HepG2 (cell line): ENCODE data around the gene KRT84. TPM values are rescaled to one million over a fixed set of nuclear protein-coding genes. Genes with fewer than 3 reads are reported as not detected.
A peak's percentile ranks its signal among the peaks of the same experiment; 100 is the strongest.

Experiments
- ATAC-seq: fragments of 200-7000 bp; cut with Tn5 transposase; 3 replicates; pipeline ENCODE4 v1.9.1; 2020; ENCODE audit warnings: mild to moderate bottlenecking, moderate library complexity
- BruUV-seq: library from RNA; stranded (reverse); fragments of 400-500 nt; replicated peaks from 2 replicates; lab custom pipeline; 2021; lab: Mats Ljungman, UMichigan
- CTCF ChIA-PET: fragments of 300-600 bp; formaldehyde crosslinking; extraction: SDS; loops from one replicate; lab custom pipeline; 2021; ENCODE audit warnings: low total read pairs, inconsistent platforms, low intra/inter-chr PET ratio; lab: Yijun Ruan, JAX
- POLR2A ChIA-PET: fragments of 350-600 bp; sonication (Branson Sonifier 250); formaldehyde crosslinking; loops from one replicate; lab custom pipeline; 2020; ENCODE audit warnings: antibody characterized with exemption, inconsistent platforms; lab: Yijun Ruan, JAX
- DNase-seq: peaks from one replicate; pipeline ENCODE4 v3.0.0-alpha.2; 2015; ENCODE audit warnings: low spot score
- FAIRE-seq: peaks from 3 replicates; lab custom pipeline; 2011; peaks lifted over from hg19 to GRCh38; lab: Jason Lieb, UNC
- H2AFZ ChIP-seq: one replicate; pipeline ENCODE4 v1.6.1; 2011; ENCODE audit warnings: low read length, inconsistent platforms
- H3K27ac ChIP-seq: fragments of 300-600 bp; 3 replicates; pipeline ENCODE4 v1.8.0; 2011; ENCODE audit warnings: mixed run types, mild to moderate bottlenecking, mixed read lengths, low read length, inconsistent platforms; ENCODE audit not compliant: insufficient read depth; ENCODE audit errors: extremely low read length
- H3K27me3 ChIP-seq, 2 experiments: fragments of 200-600 bp in 1 of 2; 2 replicates in 1 of 2; 3 replicates in 1 of 2; pipeline versions ENCODE4 v1.6.0 to v1.8.0; 2011; ENCODE audit warnings: low read length in 2 of 2, mild to moderate bottlenecking in 2 of 2, moderate library complexity in 2 of 2, inconsistent platforms in 1 of 2; ENCODE audit not compliant: insufficient read depth in 2 of 2, control insufficient read depth in 1 of 2
- H3K36me3 ChIP-seq, 2 experiments: fragments of 200-600 bp in 1 of 2; replicated peaks in 1 of 2; 2 replicates in 1 of 2; 3 replicates in 1 of 2; pipeline versions ENCODE4 v1.5.1 to v1.8.0; 2011; ENCODE audit warnings: low read length in 2 of 2, inconsistent platforms in 1 of 2; ENCODE audit not compliant: insufficient read depth in 2 of 2, control insufficient read depth in 1 of 2
- H3K4me1 ChIP-seq: 2 replicates; pipeline ENCODE4 v1.5.1; 2012; ENCODE audit warnings: low read length, inconsistent platforms; ENCODE audit not compliant: insufficient read depth
- H3K4me2 ChIP-seq: 2 replicates; pipeline ENCODE4 v1.6.0; 2011; ENCODE audit warnings: low read depth, low read length, inconsistent platforms
- H3K4me3 ChIP-seq, 3 experiments: fragments of 200-600 bp in 1 of 3; sonication (generic), shearing (Covaris generic) in 1 of 3; replicated peaks in 1 of 3; 2 replicates each; pipeline ENCODE4 v1.5.1; 2011 to 2016; ENCODE audit warnings: low read length in 3 of 3, inconsistent platforms in 2 of 3, low read depth in 2 of 3, mild to moderate bottlenecking in 2 of 3, control low read depth in 1 of 3, mixed read lengths in 1 of 3; ENCODE audit not compliant: insufficient read depth in 1 of 3
- H3K79me2 ChIP-seq: one replicate; pipeline ENCODE4 v1.6.1; 2011; ENCODE audit warnings: low read length, inconsistent platforms; ENCODE audit not compliant: insufficient read depth
- H3K9ac ChIP-seq: 2 replicates; pipeline ENCODE4 v1.6.0; 2011; ENCODE audit warnings: mild to moderate bottlenecking, low read depth, low read length, inconsistent platforms; ENCODE audit not compliant: insufficient read depth
- H3K9me3 ChIP-seq: 2 replicates; pipeline ENCODE4 v1.5.1; 2012; ENCODE audit warnings: mild to moderate bottlenecking, low read length
- H4K20me1 ChIP-seq: 2 replicates; pipeline ENCODE4 v1.6.0; 2011; ENCODE audit warnings: inconsistent platforms, mild to moderate bottlenecking, low read length, moderate library complexity; ENCODE audit not compliant: insufficient read depth
- ATF7 ChIP-seq, 2 experiments: fragments of 450-650 bp in 1 of 2; sonication (generic) in 1 of 2; formaldehyde crosslinking in 1 of 2; IDR thresholded peaks; 2 replicates each; pipeline versions ENCODE4 v1.4.0 to v1.6.1; 2016 to 2020; ENCODE audit warnings: antibody characterized with exemption in 1 of 2, mild to moderate bottlenecking in 1 of 2, missing genetic modification reagents in 1 of 2
- DR1 ChIP-seq: sonication (generic); formaldehyde crosslinking; IDR thresholded peaks from 2 replicates; pipeline ENCODE4 v1.8.0; 2021; ENCODE audit warnings: mild to moderate bottlenecking, missing genetic modification reagents, inconsistent platforms
- HDAC2 ChIP-seq: sonication (generic); formaldehyde crosslinking; IDR thresholded peaks from 2 replicates; pipeline ENCODE4 v1.4.0; 2020; ENCODE audit warnings: missing genetic modification reagents
- HES4 ChIP-seq: sonication (generic); formaldehyde crosslinking; IDR thresholded peaks from 2 replicates; pipeline ENCODE4 v1.9.0; 2021; ENCODE audit warnings: mild to moderate bottlenecking, missing genetic modification reagents, borderline replicate concordance
- MAFF ChIP-seq: IDR thresholded peaks from 2 replicates; pipeline ENCODE4 v1.6.1; 2011; ENCODE audit warnings: low read depth, low read length, improper control_type of control experiment
- MAFK ChIP-seq, 2 experiments: IDR thresholded peaks in 1 of 2; conservative IDR thresholded peaks in 1 of 2; 2 replicates each; pipeline ENCODE4 v1.6.1; 2011; ENCODE audit warnings: improper control_type of control experiment in 2 of 2, low read length in 2 of 2
- PLRG1 ChIP-seq: fragments of 450-650 bp; conservative IDR thresholded peaks from 2 replicates; pipeline ENCODE4 v1.6.1; 2016
- SCMH1 ChIP-seq: sonication (generic); formaldehyde crosslinking; IDR thresholded peaks from 2 replicates; pipeline ENCODE4 v1.9.0; 2021; ENCODE audit warnings: missing genetic modification reagents, mild to moderate bottlenecking, borderline replicate concordance
- ZNF30 ChIP-seq: sonication (generic); formaldehyde crosslinking; IDR thresholded peaks from 2 replicates; pipeline ENCODE4 v1.5.0; 2020; ENCODE audit warnings: mild to moderate bottlenecking, missing genetic modification reagents
- WGBS: methylation state at CpG from one replicate; pipeline ENCODE4 v1.1.6; 2017; ENCODE audit warnings: low lambda C conversion rate; 5-methylcytosine and 5-hydroxymethylcytosine counted together
- in situ Hi-C: cut with HindIII; loops from 2 replicates; pipeline ENCODE4 v1.10.0; 2017; ENCODE audit warnings: low pct_unique_long_range_greater_than_20kb; ENCODE audit not compliant: extremely low pct_ligation_motif_present
- intact Hi-C: fragments of 100-400 bp; cut with micrococcal nuclease; formaldehyde crosslinking; loops from one replicate; pipeline ENCODE4 v1.10.0; 2022; ENCODE audit not compliant: unreplicated experiment
- polyA plus RNA-seq, 8 experiments: library from polyadenylated mRNA; depleted of rRNA in 3 of 8; stranded (reverse) in 7 of 8; unstranded in 1 of 8; fragments of >200 nt; fragmentation: Illumina TruSeq in 4 of 8; extraction: Trizol in 4 of 8; gene quantifications; 2 replicates each; pipeline versions ENCODE4 v1.2.1 to v1.2.3, GENCODE V29; 2011 to 2016; ENCODE audit warnings: low read depth in 4 of 8, missing spikeins in 1 of 8, mixed read lengths in 1 of 8; ENCODE audit not compliant: insufficient read depth in 1 of 8
- total RNA-seq, 5 experiments: library from RNA; depleted of rRNA; stranded (reverse); fragments of >200 nt; fragmentation: Illumina TruSeq; extraction: Trizol; gene quantifications; 2 replicates each; pipeline ENCODE4 v1.2.3, GENCODE V29; 2016; ENCODE audit warnings: low read depth in 1 of 5

The KRT84 gene
- total and polyA plus RNA-seq, 2 of the 13 experiments (the other 11 are each of a cell fraction or from before 2014, with no cell fraction given), result not detected

- H3K79me2 ChIP-seq, result no peaks in the 10 kb centered on the region
- H3K4me3 ChIP-seq, result no peak overlapping the region
- CTCF ChIA-PET, result no interaction called here
- no peak for DNase-seq
- H4K20me1 ChIP-seq, result no peaks in the 10 kb centered on the region
- TF ChIP-seq PLRG1 (no peak), DR1 (no peak), ZNF30 (CRISPR knock-in tag) (no peak), HDAC2 (CRISPR knock-in tag) (no peak), SCMH1 (no peak), ATF7 (IDR thresholded peaks at IDR 0.05) (peak; percentile 74), ATF7 (CRISPR knock-in tag; IDR thresholded peaks at IDR 0.05) (no peak)
- H3K4me2 ChIP-seq, result no peak overlapping the region
- no peaks in the 10 kb centered on the region for H3K4me1 ChIP-seq
- H3K36me3 ChIP-seq, result no peaks in the 10 kb centered on the region
- intact Hi-C loops (no loop called here), in situ Hi-C loops (no loop called here)
- H2AFZ ChIP-seq, result no peak overlapping the region
- no peak overlapping the region for H3K27ac ChIP-seq
- no peaks in the 10 kb centered on the region for H3K9me3 ChIP-seq
- no TSS peak for BruUV-seq
- peaks cover 0 to 13% of the 10 kb centered on the region in 2 experiments; a peak in 1 of 5 replicates for H3K27me3 ChIP-seq
- ATAC-seq, result no peak
- FAIRE-seq, result no peak
- H3K9ac ChIP-seq, result no peak overlapping the region
- POLR2A ChIA-PET, result no interaction called here
- WGBS, result 33% methylated on average over 2 of the region's 4 CpGs
Observed at GRCh38 chr12:52335598-52336262, 49.7 kb downstream of the KRT84 start.

GRCh38 chr12:52334185-52334584, 51.3 kb downstream of the KRT84 start:
- H3K27me3 ChIP-seq, result peaks cover 0 to 8% of the 10 kb centered on the region in 2 experiments; a peak in 1 of 5 replicates
- no peak for DNase-seq
- no peak overlapping the region for H2AFZ ChIP-seq
- H4K20me1 ChIP-seq, result no peaks in the 10 kb centered on the region
- BruUV-seq, result no TSS peak
- H3K36me3 ChIP-seq, result no peaks in the 10 kb centered on the region
- no peak overlapping the region for H3K4me2 ChIP-seq
- 27% methylated on average over 3 of the region's 3 CpGs for WGBS
- intact Hi-C loops, result no loop called here
- no peak overlapping the region for H3K27ac ChIP-seq
- no peak for FAIRE-seq
- in situ Hi-C loops, result no loop called here
- no peaks in the 10 kb centered on the region for H3K79me2 ChIP-seq
- no peak for ATAC-seq
- H3K4me3 ChIP-seq, result no peak overlapping the region
- no peaks in the 10 kb centered on the region for H3K4me1 ChIP-seq
- POLR2A ChIA-PET, result no interaction called here
- TF ChIP-seq HES4 (no peak), MAFK (conservative IDR thresholded peaks at IDR 0.05 in 1 of 2, IDR thresholded peaks at IDR 0.05 in 1 of 2; ENCODE audit: low read length in 2 of 2) (peak; percentile 82 to 91), MAFF (peak; percentile 89)
- H3K9ac ChIP-seq, result no peak overlapping the region
- CTCF ChIA-PET, result no interaction called here
- H3K9me3 ChIP-seq, result no peaks in the 10 kb centered on the region
